Stomach (tissue), 4 donors: ENCODE measurements around the gene NCOR1.

Experiments
- EP300 ChIP-seq: sonication (generic); formaldehyde crosslinking; IDR thresholded peaks from one replicate; pipeline ENCODE4 v1.6.1; 2017; ENCODE audit warnings: antibody characterized with exemption
- POLR2A ChIP-seq, 4 donors: fragments of 450-650 bp; IDR thresholded peaks; one replicate each; pipeline ENCODE4 v1.6.1; 2016; ENCODE audit warnings: antibody characterized with exemption in 4 of 4, control low read depth in 2 of 4, mild to moderate bottlenecking in 1 of 4, moderate library complexity in 1 of 4
- POLR2AphosphoS5 ChIP-seq, 3 donors: sonication (generic); formaldehyde crosslinking; IDR thresholded peaks; one replicate each; pipeline ENCODE4 v1.6.1; 2016; ENCODE audit warnings: antibody characterized with exemption in 3 of 3
- TF ChIP-seq, protein P1 (sequence below), 7 experiments: fragments of 450-650 bp in 4 of 7; fragments of 200-600 bp in 3 of 7; sonication (generic) in 3 of 7; IDR thresholded peaks; one replicate each; pipeline ENCODE4 v1.5.1; 2016 to 2019; ENCODE audit warnings: antibody characterized with exemption in 7 of 7, control low read depth in 2 of 7, mild to moderate bottlenecking in 1 of 7

DNA sequence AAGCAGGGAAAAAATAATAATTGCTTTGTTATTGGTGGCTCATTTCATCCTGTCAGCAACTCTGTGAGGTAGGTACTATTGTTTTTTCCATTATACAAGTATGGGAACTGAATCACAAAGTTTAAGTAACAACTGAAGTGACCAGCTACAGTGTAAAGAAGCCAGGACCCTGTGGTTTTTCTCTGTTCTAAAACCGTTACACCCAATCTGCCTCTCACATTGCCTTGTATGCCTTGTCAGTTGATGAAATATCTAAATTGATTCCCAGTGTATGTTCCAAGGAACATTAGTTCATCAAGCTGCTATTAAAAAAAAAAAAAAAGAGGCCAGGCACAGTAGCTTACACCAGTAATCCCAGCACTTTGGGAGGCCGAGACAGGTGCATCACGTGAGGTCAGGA, 7.1 kb upstream of the NCOR1 start:
- TF ChIP-seq, protein P1, sequence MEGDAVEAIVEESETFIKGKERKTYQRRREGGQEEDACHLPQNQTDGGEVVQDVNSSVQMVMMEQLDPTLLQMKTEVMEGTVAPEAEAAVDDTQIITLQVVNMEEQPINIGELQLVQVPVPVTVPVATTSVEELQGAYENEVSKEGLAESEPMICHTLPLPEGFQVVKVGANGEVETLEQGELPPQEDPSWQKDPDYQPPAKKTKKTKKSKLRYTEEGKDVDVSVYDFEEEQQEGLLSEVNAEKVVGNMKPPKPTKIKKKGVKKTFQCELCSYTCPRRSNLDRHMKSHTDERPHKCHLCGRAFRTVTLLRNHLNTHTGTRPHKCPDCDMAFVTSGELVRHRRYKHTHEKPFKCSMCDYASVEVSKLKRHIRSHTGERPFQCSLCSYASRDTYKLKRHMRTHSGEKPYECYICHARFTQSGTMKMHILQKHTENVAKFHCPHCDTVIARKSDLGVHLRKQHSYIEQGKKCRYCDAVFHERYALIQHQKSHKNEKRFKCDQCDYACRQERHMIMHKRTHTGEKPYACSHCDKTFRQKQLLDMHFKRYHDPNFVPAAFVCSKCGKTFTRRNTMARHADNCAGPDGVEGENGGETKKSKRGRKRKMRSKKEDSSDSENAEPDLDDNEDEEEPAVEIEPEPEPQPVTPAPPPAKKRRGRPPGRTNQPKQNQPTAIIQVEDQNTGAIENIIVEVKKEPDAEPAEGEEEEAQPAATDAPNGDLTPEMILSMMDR (IDR thresholded peaks at IDR 0.05), result no peak
- TF ChIP-seq POLR2A (IDR thresholded peaks at IDR 0.05) (no peak), POLR2AphosphoS5 (IDR thresholded peaks at IDR 0.05) (no peak), EP300 (no peak)
